Body of pancreas (tissue), 4 donors: ENCODE measurements around the gene AGMO.

ENCODE experiments used
- POLR2A ChIP-seq, 3 donors: fragments of 450-650 bp; IDR thresholded peaks; one replicate each; pipeline ENCODE4 v1.6.1; 2016; ENCODE audit warnings: antibody characterized with exemption in 3 of 3, mild to moderate bottlenecking in 2 of 3
- TF ChIP-seq, protein P1 (sequence below), 7 experiments: fragments of 450-650 bp in 4 of 7; fragments of 200-600 bp in 3 of 7; sonication (generic) in 3 of 7; IDR thresholded peaks; one replicate each; pipeline ENCODE4 v1.5.1; 2016 to 2019; ENCODE audit warnings: antibody characterized with exemption in 7 of 7

DNA sequence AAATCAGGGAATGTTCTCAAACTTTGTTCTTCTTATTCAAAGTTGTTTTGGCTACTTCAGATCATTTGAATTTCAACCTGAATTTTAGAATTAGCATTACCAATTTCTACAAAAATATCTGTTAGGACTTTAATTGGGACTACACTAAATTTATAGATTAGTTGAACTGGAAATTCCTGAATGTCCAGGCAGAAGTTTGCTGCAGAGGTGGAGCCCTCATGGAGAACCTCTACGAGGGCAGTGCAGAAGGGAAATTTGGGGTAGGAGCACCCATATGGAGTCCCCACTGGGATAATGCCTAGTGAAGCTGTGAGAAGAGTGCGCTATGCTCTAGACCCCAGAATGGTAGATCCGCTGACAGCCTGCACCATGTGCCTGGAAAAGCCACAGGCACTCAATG lies 22.8 kb upstream of the AGMO start:
- TF ChIP-seq, protein P1, sequence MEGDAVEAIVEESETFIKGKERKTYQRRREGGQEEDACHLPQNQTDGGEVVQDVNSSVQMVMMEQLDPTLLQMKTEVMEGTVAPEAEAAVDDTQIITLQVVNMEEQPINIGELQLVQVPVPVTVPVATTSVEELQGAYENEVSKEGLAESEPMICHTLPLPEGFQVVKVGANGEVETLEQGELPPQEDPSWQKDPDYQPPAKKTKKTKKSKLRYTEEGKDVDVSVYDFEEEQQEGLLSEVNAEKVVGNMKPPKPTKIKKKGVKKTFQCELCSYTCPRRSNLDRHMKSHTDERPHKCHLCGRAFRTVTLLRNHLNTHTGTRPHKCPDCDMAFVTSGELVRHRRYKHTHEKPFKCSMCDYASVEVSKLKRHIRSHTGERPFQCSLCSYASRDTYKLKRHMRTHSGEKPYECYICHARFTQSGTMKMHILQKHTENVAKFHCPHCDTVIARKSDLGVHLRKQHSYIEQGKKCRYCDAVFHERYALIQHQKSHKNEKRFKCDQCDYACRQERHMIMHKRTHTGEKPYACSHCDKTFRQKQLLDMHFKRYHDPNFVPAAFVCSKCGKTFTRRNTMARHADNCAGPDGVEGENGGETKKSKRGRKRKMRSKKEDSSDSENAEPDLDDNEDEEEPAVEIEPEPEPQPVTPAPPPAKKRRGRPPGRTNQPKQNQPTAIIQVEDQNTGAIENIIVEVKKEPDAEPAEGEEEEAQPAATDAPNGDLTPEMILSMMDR (IDR thresholded peaks at IDR 0.05): no peak
- no peak for TF ChIP-seq POLR2A (IDR thresholded peaks at IDR 0.05)
